HL-60 (cell line): ENCODE measurements around the gene NEDD4L.

Experiments used
- DNase-seq, 2 experiments: peaks; one replicate each; pipeline ENCODE4 v3.0.0-alpha.2; 2010 to 2020; ENCODE audit warnings: low read depth in 1 of 2, low spot score in 1 of 2
- H3K27ac ChIP-seq: fragments of 250-450 bp; sonication (Bioruptor Pico); replicated peaks from 2 replicates; pipeline ENCODE4 v1.5.1; 2020; ENCODE audit warnings: mild to moderate bottlenecking, moderate library complexity
- H3K27me3 ChIP-seq: fragments of 250-450 bp; sonication (Bioruptor Pico); 2 replicates; pipeline ENCODE4 v1.5.1; 2021; ENCODE audit warnings: mild to moderate bottlenecking, moderate library complexity; ENCODE audit not compliant: insufficient read depth, poor library complexity, severe bottlenecking
- H3K4me3 ChIP-seq: replicated peaks from 2 replicates; pipeline ENCODE4 v1.5.1; 2011; ENCODE audit warnings: mild to moderate bottlenecking, control low read depth, low read length; ENCODE audit not compliant: insufficient read depth
- CTCF ChIP-seq: IDR thresholded peaks from one replicate; pipeline ENCODE4 v1.5.1; 2011; ENCODE audit warnings: low read length, control low read depth, inconsistent platforms; ENCODE audit not compliant: insufficient read depth
- GABPA ChIP-seq: IDR thresholded peaks from 2 replicates; pipeline ENCODE4 v1.6.1; 2012; ENCODE audit warnings: low read depth
- POLR2AphosphoS5 ChIP-seq: IDR thresholded peaks from 2 replicates; pipeline ENCODE4 v1.6.1; 2012; ENCODE audit warnings: low read depth
- REST ChIP-seq: IDR thresholded peaks from 2 replicates; pipeline ENCODE4 v1.6.1; 2012; ENCODE audit warnings: low read depth; ENCODE audit not compliant: insufficient replicate concordance
- SPI1 ChIP-seq: IDR thresholded peaks from 2 replicates; pipeline ENCODE4 v1.6.1; 2012; ENCODE audit warnings: low read depth, mild to moderate bottlenecking, borderline replicate concordance

NEDD4L gene

DNA sequence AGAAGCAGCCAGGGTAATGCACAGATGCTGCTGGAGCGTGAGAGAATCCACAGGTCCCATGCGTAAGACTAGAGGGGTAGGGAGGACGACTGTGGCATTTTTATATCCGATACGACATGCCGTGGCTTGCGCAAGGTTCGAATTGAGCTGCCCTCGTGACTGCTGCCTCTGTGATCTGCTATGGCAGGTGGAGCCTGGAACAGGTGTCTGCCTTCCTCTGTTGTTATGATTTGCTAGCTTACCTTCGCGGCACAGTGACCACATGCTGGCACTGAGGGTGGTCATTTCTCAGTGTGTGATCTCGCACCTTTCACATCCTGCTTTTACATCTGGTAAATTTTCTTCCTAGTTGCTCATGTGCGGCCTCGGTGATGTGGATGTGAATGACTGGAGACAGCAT, 344.7 kb downstream of the NEDD4L start:
- no peak for DNase-seq
- TF ChIP-seq REST (no peak), GABPA (no peak), POLR2AphosphoS5 (no peak), CTCF (no peak), SPI1 (no peak)
- H3K27me3 ChIP-seq = peaks cover 3% of the 10 kb centered on the region
- no peak overlapping the region for H3K27ac ChIP-seq
- H3K4me3 ChIP-seq = no peak overlapping the region

DNA sequence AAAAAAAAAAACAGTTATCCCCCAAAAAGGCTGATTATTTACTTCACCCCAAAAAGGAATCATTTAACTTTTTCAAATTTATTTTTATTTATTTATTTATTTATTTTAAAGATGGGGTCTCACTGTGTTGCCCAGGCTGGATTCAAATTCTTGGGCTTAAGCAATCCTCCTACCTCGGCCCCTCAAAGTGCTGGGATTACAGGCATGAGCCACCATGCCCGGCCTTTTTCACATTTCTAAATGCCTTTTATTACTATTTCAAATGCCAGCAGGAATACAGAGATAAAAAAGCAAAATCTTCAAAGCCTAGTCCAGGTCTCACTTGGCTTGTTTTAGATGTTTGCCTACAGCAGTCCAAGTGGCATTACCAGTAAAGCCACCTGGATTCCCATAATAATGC, 345.7 kb downstream of the NEDD4L start:
- TF ChIP-seq GABPA (no peak), CTCF (no peak), REST (no peak), SPI1 (no peak), POLR2AphosphoS5 (no peak)
- no peak overlapping the region for H3K27ac ChIP-seq
- peaks cover 3% of the 10 kb centered on the region for H3K27me3 ChIP-seq
- DNase-seq = no peak
- no peak overlapping the region for H3K4me3 ChIP-seq

GRCh38 chr18:58390399-58390798, 346.4 kb downstream of the NEDD4L start:
- no peak for TF ChIP-seq POLR2AphosphoS5
- no peak for TF ChIP-seq REST
- no peak for TF ChIP-seq SPI1
- no peak for TF ChIP-seq GABPA
- no peak for TF ChIP-seq CTCF
- DNase-seq = no peak
- Histone ChIP-seq H3K4me3 (no peak overlapping the region), H3K27ac (no peak overlapping the region), H3K27me3 (peaks cover 3% of the 10 kb centered on the region)
